Lower leg skin (tissue), 3 donors: ENCODE data around the gene FUT8.

Experiments
- CTCF ChIP-seq, 3 donors: fragments of 450-650 bp; IDR thresholded peaks; one replicate each; pipeline ENCODE4 v1.5.1; 2016; ENCODE audit warnings: antibody characterized with exemption in 3 of 3, mild to moderate bottlenecking in 3 of 3, moderate library complexity in 2 of 3
- POLR2A ChIP-seq, 2 donors: fragments of 450-650 bp; IDR thresholded peaks; one replicate each; pipeline ENCODE4 v1.6.1; 2016 to 2017; ENCODE audit warnings: antibody characterized with exemption in 2 of 2, mild to moderate bottlenecking in 1 of 2, moderate library complexity in 1 of 2

GRCh38 chr14:65632487-65632886, 220.0 kb downstream of the FUT8 start:
- TF ChIP-seq CTCF (IDR thresholded peaks at IDR 0.05) (no peak), POLR2A (IDR thresholded peaks at IDR 0.05) (no peak)
